ELR (cell line): ENCODE results near the gene HLA-DQB1.
"Not testable (repeated sequence)": the region's sequence is repeated elsewhere in the genome, so short reads cannot be mapped to it uniquely, and the experiment has no call there.

Source experiments
- DNase-seq: peaks from one replicate; pipeline ENCODE4 v3.0.0-alpha.2; 2015; ENCODE audit warnings: low read depth

Gene HLA-DQB1

GRCh38 chr6:32666420-32667300, at the start of gene HLA-DQB1:
Gene HLA-DQB1 (minus strand): TSS chr6:32666657. CDS start chr6:32666607, 50 bp downstream.
- peak; percentile 36 for DNase-seq

- DNase-seq: no peak
These were observed 46.8 kb upstream of the HLA-DQB1 start for GRCh38 chr6:32713241-32713640.

GRCh38 chr6:32709625-32710024, 43.2 kb upstream of the HLA-DQB1 start:
- DNase-seq: no peak

GRCh38 chr6:32705164-32705563, 38.7 kb upstream of the HLA-DQB1 start:
- DNase-seq: not testable (repeated sequence)

GRCh38 chr6:32703347-32703746, 36.9 kb upstream of the HLA-DQB1 start:
- no peak for DNase-seq

- DNase-seq: peak; percentile 65
These were observed 34.1 kb upstream of the HLA-DQB1 start for GRCh38 chr6:32700391-32701040.

GRCh38 chr6:32697031-32697430, 30.6 kb upstream of the HLA-DQB1 start:
- no peak for DNase-seq

GRCh38 chr6:32692019-32692418, 25.6 kb upstream of the HLA-DQB1 start:
- peak; percentile 47 for DNase-seq

- no peak for DNase-seq
These were observed 23.4 kb upstream of the HLA-DQB1 start for GRCh38 chr6:32689531-32690501.

GRCh38 chr6:32685603-32686002, 19.1 kb upstream of the HLA-DQB1 start:
- peak; percentile 11 for DNase-seq

- no peak for DNase-seq
These were observed 17.8 kb upstream of the HLA-DQB1 start for GRCh38 chr6:32684246-32684645.

- DNase-seq: no peak
These were observed 13.6 kb upstream of the HLA-DQB1 start for GRCh38 chr6:32680055-32680454.

- DNase-seq: no peak
These were observed 13.0 kb upstream of the HLA-DQB1 start for GRCh38 chr6:32679492-32679891.

GRCh38 chr6:32674123-32674522, 7.7 kb upstream of the HLA-DQB1 start:
- DNase-seq: not testable (repeated sequence)

GRCh38 chr6:32671908-32672307, 5.5 kb upstream of the HLA-DQB1 start:
- not testable (repeated sequence) for DNase-seq

- no peak for DNase-seq
These were observed 3.4 kb upstream of the HLA-DQB1 start for GRCh38 chr6:32669893-32670292.

GRCh38 chr6:32669240-32669639, 2.8 kb upstream of the HLA-DQB1 start:
- no peak for DNase-seq

GRCh38 chr6:32668226-32668747, 1.8 kb upstream of the HLA-DQB1 start:
- DNase-seq: peak; percentile 5

- no peak for DNase-seq
These were observed 796 bp downstream of the HLA-DQB1 start for GRCh38 chr6:32665661-32666060.

- no peak for DNase-seq
These were observed 1.6 kb downstream of the HLA-DQB1 start for GRCh38 chr6:32664827-32665362.

- no peak for DNase-seq
These were observed 2.1 kb downstream of the HLA-DQB1 start for GRCh38 chr6:32664354-32664753.

GRCh38 chr6:32662836-32663235, 3.6 kb downstream of the HLA-DQB1 start:
- no peak for DNase-seq
